LHCN-M2 (cell line): ENCODE data around the gene ABCC2. TPM values are rescaled to one million over a fixed set of nuclear protein-coding genes. Genes with fewer than 3 reads are reported as not detected.

Source experiments
- DNase-seq: peaks from one replicate; pipeline ENCODE4 v3.0.0-alpha.2; 2012; ENCODE audit warnings: low read depth
- total RNA-seq: library from RNA; depleted of rRNA; stranded (reverse); fragments of >200 nt; gene quantifications from 2 replicates; pipeline ENCODE4 v1.2.3, GENCODE V29; 2014

Gene ABCC2
- total RNA-seq, 1 experiment from 2014 or later: 0.34 TPM

DNA sequence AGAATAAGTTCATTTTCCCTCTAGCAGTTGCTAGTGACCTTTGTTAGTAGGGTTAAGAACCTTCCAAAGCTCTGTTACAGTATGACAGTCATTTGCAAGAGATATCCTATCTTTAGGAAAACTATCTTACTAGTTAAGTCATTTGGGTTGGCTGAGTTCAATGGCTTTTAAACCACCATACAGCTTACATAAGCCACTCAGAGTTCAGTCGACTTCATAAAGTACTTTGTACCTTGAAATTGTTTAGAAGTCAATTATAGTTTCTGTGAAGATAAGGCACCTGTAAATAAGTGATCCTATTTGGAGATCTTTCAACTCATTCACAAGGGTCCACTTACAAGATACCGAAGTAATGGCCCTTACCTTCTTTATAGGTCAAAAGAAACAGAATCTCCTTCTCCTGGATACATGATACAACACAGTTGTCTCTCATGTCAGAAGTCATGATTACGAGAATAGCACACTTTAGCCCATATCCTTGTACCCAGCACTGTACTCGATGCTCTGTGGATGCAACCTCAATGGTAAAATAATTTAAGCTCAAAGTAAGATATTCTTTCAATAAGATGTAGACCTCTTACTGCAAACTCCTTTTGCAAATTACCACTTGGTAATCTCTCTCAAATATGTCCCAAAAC is 11.9 kb upstream of the ABCC2 start:
- no peak for DNase-seq

DNA sequence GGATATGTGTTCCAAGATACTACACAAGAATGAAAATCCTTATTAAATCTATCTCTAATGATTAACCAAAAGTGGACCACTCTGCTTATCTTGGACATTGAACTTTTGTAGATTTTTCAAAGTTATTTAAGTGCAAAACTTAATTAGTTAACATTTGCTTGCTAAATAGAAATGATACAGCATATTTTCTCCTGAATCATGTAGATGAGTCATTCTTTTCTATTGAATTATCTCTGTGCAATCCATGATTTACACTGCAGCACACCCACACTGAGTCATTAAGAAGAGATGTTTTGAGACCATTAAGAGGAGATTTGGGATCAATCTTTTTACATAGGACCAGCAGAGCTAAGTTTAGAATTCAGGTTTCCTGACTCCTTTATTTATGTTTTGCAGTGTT is 6.6 kb upstream of the ABCC2 start:
- DNase-seq: peak; percentile 89

DNA sequence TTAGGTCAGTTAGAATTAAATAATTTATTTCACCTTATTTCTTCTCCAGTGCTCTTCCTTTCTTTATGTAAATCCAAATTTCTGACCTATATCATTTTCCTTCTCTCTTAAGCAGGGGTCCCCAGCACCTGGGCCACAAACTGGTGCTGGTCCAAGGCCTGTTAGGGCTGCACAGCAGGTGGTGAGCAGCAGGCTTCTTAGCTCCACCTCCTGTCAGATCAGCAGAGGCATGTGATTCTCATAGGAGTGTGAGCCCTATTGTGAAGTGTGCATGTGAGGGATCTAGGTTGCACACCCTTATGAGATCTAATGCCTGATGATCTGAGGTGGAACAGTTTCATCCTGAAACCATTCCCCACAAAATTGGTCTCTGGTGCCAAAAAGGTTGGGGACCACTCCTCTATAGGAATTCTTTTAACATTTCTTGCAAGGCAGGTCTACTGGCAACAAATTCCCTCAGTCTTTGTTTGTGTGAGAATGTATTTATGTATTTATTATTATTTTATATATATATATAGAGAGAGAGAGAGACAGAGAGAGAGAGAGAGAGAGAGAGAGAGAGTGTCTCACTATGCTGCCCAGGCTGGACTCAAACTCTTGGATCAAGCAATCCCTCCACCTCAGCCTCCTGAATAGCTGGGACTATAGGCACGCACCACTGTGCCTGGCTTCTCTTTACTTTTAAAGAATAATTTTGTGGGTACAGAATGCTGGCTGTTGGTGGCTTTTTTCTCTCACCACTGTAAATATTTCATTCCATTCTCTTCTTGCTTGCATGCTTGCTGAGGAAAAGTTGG is 4.3 kb upstream of the ABCC2 start:
- peak; percentile 24 for DNase-seq

DNA sequence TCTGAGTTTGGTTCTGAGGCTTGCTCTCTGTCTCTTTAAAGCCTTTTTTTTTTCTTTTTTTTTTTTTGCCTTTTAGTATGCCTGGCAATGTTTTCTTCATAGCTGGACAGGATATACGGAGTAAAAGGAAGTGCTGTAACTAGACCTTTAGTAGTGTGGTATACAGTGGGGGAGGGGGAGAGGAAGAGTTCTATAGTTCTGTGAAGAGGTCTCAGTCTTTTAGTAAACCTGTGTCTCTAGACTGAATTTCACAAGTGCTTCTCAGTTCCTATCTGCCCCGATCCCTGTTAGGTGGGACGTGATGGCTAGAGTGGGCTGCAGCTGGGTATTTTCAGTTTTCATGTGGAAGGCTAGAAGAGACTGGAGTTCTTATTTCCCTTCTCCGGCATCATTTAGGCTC is 3.1 kb upstream of the ABCC2 start:
- DNase-seq: peak; percentile 83

DNA sequence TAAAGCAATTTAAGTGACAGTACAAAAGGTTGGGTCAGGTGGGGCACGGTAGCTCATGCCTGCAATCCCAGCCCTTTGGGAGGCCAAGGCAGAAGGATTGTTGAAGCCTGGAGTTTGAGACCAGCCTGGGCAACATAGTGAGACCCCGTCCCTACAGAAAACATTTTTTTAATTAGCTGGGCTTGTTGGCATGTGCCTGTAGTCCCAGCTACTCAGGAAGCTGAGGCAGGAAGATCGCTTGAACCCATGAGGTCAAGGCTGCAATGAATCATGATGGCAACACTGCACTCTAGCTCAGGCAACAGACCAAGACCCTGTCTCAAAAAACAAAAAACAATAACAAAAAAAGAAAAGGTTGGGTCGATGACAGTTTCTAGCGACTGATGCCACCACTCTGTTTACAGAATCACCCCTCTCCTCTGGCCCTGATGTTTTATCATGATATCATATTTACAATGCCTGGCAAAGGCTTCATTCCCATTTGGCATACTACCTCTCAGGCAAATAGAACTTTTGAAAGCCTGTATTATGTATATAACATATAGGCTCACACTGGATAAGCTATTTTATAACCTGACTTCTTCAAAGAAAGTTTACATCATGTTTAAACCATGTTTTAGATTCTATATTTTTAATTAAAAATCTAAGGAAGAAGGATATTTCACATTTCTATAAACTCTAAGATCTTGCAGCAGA is 558 bp upstream of the ABCC2 start:
- DNase-seq: no peak

DNA sequence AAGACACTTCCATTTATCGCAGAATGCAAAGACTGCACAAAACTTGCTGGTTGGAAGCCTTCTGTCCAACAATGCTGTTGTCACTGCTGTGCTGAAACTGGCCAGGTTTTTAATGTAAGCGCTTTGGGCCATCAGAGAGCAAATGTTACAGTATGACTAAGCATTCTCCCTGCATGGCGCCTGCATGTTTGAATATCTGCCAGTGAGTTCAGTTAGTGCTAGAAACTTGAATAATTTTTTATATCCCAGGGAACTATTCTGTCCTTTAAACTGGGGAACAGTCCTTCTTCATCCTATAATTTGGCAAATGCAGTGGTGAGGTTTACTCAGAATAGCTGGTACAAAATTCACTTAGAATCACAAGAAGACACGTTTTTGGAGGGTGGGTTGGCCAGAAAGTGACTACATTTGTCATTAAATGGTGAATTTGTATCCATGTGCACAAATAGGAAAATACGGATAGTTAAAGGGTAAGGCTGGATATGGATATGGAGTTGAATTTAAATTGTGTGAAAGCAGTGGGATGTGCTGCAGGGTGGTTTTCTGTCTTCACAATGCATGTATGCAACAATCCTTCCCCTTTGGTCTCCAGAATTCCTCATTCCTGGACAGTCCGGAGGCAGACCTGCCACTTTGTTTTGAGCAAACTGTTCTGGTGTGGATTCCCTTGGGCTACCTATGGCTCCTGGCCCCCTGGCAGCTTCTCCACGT is 1.7 kb downstream of the ABCC2 start:
- peak; percentile 80 for DNase-seq

DNA sequence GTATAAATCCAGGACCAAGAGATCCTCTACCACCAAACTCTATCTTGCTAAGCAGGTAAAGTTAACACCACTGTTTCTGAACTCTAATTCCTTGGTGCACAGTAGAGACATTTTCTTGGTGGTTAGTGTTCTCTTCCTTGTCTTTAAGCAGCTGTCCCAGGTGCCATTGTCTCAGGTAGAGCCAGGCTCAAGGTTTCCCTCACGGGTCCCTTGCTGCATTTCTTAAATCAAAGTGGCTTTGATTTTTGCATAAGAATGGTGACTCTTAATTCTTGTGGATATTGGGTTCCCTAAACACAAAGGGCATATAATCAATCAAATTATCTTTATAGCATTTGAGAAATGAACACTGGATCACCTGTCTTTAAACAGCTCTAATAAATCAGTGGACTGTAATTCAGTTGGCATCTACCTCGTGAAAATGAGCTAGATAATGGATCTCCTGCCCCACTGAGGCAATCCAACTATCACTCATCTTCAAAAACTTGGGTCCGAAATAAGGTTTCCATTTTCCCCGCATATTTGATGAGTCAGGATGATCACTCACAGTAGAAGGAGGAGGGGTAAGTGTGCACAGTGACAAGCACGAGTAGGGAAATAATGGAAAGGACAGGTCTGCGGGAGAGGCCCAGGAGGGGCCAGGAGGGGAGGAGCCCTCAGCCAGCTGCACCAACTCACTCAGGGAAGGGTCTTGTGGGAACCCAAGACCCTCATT is 2.4 kb downstream of the ABCC2 start:
- peak; percentile 27 for DNase-seq

DNA sequence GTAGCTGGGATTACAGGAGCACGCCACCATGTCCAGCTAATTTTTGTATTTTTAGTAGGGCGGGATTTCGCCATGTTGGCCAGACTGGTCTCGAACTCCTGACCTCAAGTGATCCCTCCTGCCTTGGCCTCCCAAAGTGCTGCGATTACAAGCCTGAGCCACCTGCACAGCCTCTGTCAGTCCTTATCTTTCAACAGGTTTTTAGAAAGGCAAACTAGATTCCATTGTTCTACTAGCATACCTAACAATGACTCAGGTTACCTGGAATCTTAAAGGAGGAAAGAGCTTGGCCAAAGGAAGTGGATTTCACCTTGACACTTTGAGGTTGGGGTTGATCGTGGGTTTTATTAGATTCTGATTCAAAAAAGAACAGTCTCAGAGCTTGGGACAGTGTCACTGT is 3.2 kb downstream of the ABCC2 start:
- no peak for DNase-seq

DNA sequence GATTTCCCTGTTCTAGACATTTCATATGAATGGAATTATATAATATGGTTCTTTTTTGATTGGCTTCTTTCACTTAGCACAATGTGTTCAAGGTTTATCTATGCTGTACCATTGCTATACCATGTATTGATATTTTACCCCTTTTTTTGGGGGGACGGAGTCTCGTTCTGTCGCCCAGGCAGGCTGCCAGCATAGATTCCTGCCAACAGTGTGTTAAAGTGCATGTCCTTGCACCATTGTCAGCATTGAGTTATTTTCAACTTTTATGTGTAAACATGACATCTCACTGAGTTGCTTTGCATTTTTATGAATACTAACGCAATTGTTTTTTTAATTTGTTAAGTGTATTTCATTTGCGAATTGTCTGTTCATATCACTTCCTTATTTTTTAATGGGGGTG is 4.9 kb downstream of the ABCC2 start:
- DNase-seq: no peak

DNA sequence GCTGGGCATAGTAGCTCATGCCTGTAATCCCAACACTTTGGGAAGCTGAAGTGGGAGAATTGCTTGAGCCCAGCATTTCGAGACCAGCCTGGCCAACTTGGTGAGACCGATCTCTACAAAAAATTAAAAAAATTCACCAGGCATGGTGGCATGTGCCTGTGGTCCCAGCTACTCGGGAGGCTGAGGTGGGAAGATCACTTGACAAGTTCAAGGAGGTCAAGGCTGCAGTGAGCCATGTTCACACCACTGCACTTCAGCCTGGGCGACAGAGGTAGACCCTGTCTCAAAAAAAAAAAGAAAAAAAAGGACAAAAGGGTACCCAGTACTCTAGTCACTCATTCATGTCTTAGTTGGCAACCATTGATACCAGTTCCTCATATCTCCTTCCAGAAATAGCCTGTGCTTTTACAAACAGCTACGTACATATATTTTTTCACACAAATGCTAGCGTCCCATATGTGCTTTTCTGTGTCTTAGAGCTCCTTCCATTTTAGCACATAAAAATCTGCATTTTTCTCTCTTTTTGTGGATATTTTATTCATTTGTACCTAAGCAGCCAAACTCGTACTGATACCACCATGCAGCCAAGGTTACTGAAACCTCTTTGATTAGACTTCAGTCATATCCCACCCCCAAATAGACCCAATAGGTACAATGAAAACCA is 5.5 kb downstream of the ABCC2 start:
- no peak for DNase-seq

DNA sequence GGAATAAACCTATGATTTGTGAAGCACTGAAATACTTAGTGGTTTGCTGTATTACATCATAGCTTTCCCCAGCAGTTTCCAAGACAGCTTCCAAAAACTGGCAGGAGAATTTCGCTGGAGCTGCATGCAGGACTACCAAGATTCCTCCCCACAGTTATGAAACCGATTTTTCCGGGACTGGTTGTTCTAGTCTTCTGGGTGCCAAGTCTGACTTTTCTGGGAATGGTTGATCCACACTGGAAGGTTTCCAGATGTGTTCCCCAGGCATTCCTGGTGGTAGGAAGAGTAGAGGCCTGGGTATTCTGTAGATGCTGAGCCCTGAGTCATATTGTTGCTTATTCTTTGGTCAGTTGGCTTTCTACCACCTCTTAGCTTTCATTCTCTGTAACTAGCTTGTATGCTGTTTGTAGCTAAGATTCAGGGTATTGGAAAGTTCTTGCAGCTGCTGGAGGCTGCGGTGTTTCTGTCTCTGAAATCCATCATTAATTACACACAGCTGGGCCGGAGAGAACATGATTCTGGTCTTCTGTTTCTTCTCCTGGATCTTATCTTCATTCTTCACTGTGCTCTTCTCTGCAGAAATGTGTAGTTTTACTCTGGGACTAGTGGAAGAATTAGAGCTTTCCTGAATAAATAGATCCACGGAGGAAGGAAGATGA is 6.3 kb downstream of the ABCC2 start:
- peak; percentile 96 for DNase-seq

DNA sequence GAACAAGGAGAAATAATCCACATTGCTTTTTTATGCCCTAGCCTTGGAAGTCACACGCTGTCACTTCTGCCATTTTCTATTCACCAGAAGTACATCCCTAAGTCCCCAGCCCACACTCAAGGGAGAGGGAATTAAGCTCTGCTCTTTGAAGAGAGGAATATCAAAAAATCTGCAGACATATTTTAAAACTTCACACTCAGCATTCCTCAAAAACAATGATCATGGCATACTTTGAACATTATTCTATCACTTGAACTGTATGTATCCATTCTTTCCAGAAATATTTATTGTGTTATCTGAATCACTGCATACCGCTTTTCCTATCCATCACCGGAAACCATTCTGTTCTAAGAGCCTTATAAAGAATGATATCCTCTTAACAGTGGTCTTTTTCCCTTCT is 9.4 kb downstream of the ABCC2 start:
- DNase-seq: no peak

DNA sequence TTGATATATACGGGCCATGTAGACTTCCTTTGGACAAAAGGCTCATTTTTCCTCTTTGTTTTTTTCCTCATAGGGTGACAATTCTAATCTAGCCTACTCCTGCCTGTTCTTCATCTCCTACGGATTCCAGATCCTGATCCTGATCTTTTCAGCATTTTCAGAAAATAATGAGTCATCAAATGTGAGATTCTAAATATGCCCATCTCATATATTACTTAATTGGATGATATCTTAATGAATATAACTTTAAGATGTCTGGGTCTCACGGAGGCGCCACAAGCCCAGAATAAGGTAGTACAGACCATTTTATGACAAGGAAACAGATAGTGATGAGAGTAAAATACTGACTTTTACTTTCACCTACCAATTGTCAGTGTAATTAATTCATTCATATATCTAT is 11.4 kb downstream of the ABCC2 start:
- no peak for DNase-seq

DNA sequence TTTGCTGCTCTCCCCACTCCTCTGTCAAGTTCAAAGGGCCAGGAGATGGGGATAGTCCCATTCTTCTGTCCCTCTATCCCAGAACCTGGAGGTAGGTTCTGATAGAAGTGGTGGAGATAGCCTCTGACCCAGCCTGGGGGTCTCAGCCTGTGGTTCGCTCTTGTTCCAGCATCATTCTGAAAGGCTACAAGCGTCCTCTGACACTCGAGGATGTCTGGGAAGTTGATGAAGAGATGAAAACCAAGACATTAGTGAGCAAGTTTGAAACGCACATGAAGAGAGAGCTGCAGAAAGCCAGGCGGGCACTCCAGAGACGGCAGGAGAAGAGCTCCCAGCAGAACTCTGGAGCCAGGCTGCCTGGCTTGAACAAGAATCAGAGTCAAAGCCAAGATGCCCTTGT is 14.5 kb downstream of the ABCC2 start:
- no peak for DNase-seq

DNA sequence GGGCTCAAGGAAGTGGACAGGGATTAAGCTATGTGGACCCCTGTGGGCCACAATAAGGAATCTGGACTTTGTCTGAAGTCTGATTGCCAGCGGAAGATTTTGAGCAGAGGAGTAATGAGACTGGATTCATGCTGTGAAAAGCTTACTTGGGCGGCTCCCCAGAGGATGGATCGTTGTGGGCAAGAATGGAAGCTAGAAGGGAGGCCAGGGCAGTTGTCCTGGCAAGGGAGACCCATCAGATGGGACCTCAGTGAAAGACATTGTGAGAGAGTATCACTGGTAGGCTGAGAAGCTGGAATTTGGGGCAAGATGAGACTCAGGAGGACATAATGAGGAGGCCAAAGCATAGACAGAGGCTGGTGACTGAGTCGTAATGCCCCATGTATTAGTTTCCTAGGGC is 15.6 kb downstream of the ABCC2 start:
- DNase-seq: no peak

DNA sequence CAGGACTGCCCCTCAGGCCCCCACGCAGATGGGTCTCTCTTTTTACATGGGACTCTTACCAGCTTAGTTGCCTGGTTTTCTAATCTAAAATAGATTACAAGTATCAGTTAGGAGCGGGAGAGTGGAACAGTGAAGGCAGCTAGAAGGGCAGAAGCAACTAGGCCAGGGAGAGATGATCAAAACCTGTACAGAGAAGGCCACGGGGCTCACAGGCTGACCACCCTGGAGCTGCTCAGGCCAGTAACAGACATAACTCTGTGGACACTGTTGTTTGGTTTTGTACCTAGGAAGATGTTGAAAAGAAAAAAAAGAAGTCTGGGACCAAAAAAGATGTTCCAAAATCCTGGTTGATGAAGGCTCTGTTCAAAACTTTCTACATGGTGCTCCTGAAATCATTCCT is 16.5 kb downstream of the ABCC2 start:
- no peak for DNase-seq

DNA sequence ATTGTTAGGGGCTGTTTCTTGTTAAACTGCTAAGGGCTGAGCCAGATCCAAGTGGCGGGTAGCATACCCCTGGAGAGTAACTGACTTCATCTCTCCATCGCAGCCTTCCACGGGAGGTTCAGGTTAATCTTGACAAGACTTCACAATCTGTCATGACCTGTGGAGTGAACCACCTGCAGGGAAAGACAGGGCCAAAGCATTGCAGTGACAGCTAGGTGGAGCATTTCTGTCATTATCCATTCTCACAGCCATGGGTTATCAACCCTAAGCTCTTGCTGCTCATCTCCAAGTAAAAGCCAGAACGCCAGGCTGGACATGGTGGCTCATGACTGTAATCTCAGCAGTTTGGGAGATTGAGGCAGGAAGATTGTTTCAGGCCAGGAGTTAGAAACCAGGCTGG is 17.2 kb downstream of the ABCC2 start:
- DNase-seq: no peak

DNA sequence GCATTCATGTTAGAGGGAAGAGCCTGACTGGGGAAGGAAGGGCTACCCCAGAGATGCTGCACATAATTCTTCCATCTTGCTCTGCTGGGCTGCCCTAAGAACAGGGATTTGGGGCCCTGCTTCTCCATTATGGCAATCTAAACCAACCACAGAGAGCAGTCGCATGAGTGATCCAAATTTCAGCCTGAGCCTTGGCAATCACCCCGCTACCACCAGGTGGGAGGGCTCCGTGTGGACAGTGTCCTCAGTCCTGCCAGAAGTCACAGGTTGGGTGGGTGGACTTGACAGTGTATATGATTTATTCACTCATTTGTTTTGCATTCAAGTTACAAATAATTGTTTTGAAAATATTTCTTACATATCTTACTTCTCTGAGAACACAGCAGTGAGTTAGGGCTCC is 22.0 kb downstream of the ABCC2 start:
- DNase-seq: no peak

DNA sequence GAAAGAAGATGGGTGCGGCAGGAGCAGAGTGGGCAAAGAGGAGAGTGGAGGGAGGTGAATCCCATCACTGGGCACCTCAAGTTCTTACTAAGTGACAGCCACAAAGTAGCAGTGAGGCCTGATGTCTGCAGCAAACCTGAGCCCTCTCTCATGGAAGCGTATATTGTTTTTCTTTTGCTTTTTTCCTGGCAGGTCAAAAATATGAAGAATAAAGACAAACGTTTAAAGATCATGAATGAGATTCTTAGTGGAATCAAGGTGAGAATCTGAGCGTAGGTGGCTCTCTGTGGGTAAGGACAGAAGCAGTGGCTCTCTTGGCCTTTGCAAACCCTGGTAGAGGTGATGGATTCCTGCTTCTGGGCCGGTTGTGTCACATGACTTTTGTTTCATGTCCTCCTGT is 22.8 kb downstream of the ABCC2 start:
- no peak for DNase-seq

DNA sequence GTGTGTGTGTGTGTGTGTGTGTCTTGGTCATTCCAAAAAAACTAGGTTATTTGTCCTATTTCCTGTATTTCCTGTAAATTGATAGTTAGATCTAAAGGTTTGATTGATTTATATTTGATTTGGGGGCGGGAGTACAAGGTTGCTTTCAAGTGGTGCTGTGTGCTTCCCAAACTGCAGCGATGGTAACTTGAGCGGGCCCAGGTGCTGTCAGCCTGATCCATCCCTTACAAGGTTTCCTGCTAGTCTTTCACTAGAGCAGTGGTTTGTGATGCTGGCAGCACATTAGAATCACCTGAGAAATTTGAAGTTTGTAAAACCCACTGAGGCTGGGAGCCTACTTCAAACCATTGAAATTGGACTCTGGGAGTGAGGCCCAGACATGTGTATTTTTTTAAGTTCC is 23.7 kb downstream of the ABCC2 start:
- no peak for DNase-seq
